ENCODE measurements around the gene PKIB.

DNA sequence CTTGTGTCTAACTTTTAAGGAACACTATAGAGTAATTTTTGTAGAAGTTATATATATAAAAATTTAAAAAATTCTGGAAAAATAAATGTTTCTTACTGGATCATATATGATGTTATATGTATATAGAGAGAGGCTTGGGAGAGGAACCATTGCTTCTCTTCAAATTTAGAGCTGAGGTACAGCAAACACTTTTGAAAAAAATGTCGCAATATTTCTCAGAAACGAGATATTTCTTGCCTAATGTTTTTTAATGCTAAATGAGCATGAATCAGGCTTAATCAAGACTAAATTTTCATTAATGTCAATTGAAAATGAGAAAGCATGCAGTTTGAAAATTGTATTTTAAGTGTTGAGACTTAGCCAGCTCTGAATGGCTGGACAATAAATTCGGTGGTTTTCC is 2.6 kb downstream of the PKIB start:
- TF ChIP-seq, protein P1, sequence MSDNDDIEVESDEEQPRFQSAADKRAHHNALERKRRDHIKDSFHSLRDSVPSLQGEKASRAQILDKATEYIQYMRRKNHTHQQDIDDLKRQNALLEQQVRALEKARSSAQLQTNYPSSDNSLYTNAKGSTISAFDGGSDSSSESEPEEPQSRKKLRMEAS (IDR thresholded peaks at IDR 0.05) = no peak
- TF ChIP-seq TAF1 (IDR thresholded peaks at IDR 0.05; ENCODE audit: low read depth) (no peak), CREB1 (IDR thresholded peaks at IDR 0.05; ENCODE audit: low read depth) (no peak), EP300 (IDR thresholded peaks at IDR 0.05; ENCODE audit: borderline replicate concordance) (no peak), RAD21 (IDR thresholded peaks at IDR 0.05; ENCODE audit: low read depth) (no peak), FOXM1 (IDR thresholded peaks at IDR 0.05; ENCODE audit: borderline replicate concordance, low read depth) (no peak), CEBPB (IDR thresholded peaks at IDR 0.05) (no peak), NFIC (IDR thresholded peaks at IDR 0.05) (no peak)
- TF ChIP-seq, protein P2, sequence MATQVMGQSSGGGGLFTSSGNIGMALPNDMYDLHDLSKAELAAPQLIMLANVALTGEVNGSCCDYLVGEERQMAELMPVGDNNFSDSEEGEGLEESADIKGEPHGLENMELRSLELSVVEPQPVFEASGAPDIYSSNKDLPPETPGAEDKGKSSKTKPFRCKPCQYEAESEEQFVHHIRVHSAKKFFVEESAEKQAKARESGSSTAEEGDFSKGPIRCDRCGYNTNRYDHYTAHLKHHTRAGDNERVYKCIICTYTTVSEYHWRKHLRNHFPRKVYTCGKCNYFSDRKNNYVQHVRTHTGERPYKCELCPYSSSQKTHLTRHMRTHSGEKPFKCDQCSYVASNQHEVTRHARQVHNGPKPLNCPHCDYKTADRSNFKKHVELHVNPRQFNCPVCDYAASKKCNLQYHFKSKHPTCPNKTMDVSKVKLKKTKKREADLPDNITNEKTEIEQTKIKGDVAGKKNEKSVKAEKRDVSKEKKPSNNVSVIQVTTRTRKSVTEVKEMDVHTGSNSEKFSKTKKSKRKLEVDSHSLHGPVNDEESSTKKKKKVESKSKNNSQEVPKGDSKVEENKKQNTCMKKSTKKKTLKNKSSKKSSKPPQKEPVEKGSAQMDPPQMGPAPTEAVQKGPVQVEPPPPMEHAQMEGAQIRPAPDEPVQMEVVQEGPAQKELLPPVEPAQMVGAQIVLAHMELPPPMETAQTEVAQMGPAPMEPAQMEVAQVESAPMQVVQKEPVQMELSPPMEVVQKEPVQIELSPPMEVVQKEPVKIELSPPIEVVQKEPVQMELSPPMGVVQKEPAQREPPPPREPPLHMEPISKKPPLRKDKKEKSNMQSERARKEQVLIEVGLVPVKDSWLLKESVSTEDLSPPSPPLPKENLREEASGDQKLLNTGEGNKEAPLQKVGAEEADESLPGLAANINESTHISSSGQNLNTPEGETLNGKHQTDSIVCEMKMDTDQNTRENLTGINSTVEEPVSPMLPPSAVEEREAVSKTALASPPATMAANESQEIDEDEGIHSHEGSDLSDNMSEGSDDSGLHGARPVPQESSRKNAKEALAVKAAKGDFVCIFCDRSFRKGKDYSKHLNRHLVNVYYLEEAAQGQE (IDR thresholded peaks at IDR 0.05; ENCODE audit: low read depth) = no peak

All from Ishikawa (cell line).